Ecto neural progenitor cell (in vitro differentiated cells): ENCODE results near the gene RNF151.
A peak's percentile ranks its signal among the peaks of the same experiment; 100 is the strongest.
"Not testable (repeated sequence)": the region's sequence is repeated elsewhere in the genome, so short reads cannot be mapped to it uniquely, and the experiment has no call there.

Experiments used
- DNase-seq: peaks from one replicate; pipeline ENCODE4 v3.0.0-alpha.2; 2018; ENCODE audit warnings: low spot score

RNF151 gene

GRCh38 chr16:1938910-1939309 is 27.7 kb upstream of the RNF151 start:
- no peak for DNase-seq

GRCh38 chr16:1939833-1940232 is 26.8 kb upstream of the RNF151 start:
- not testable (repeated sequence) for DNase-seq

GRCh38 chr16:1940273-1941161 is 26.1 kb upstream of the RNF151 start:
- no peak for DNase-seq

GRCh38 chr16:1941162-1942046 is 25.3 kb upstream of the RNF151 start:
- DNase-seq, result no peak

DNA sequence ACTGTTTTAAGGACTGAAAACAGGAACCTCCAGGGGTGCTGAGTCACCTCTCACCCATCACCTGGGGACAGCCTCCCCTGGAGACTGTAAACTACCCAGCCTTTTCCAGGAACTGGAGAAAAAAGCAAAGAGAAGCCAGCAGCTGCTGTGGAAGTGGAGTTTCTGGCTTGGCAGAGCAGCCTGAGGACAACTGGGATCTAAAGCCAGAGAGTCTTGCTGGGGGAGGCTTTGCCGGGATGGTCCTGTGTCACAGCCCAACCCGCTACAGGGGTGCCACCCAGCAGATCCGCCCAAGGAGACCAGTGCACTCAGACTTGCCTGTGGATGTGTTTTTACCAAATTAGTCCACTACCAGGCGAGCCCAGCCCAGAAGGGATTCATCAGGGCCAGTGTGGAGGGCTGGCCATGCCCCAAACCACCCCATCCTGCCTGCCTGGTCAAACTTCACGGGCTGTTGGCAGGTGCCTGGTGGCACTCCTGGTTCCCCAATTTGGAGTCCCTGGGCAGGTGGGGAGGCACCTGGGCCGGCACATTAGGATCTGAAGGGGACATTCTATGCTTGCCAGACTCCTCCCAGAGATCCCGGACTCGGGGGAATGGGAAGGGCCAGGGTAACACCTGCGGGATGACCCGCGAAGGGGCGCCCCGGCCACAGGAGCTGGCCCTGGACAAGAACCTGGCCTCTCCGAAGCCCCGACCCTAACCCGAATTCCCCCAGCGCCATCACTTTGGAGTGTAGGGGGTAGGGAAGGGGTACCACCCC is 24.4 kb upstream of the RNF151 start:
- DNase-seq, result no peak

DNA sequence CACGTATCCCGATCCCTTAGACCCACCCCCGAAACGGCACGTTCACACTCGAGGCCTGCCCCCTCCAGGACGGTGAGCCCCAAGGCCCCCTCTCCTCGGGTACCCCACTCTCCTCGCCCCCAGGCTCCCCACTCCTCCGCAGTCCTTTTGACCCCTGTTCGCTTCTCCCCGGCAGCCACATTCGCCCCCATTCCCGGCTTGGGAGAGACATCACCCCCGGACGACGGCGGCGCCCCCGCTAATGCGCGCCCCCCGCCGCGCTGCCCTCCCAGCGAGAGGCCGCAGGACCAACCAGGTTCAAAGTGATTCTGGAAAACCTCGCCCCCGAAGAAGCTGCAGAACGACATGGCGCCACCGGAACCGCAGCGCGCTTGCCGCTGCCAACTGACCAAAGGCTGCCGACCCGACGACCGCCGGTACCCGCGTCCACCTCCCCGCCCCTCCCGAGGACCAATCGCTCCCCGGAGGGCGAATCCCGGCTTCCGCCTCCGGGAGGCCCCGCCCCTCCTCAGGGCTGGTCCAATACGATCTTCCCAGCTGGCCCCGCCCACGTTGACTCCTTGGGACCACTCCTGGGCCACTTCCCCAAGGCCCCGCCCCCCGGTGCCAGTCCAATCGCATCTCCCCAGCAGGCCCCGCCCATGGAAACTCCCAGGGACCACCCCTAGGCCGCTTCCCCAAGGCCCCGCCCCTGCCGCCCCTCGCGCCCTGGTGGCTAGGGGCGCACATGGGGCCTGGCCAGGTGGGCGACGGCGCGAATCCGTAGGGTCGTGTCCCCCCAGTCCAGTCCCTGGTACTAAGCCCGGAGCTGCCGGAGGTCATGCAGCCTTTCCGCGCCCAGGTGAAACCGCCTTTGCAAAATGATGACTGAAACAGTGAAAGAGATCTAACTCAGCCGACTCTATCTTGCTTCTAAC is 23.6 kb upstream of the RNF151 start, which contains the start of gene MSRB1:
Gene MSRB1, minus strand, starts transcription at position 390 of the 917 bp plus-strand sequence. Its CDS starts 43 bp downstream, at position 347.
- peak; percentile 100 for DNase-seq

DNA sequence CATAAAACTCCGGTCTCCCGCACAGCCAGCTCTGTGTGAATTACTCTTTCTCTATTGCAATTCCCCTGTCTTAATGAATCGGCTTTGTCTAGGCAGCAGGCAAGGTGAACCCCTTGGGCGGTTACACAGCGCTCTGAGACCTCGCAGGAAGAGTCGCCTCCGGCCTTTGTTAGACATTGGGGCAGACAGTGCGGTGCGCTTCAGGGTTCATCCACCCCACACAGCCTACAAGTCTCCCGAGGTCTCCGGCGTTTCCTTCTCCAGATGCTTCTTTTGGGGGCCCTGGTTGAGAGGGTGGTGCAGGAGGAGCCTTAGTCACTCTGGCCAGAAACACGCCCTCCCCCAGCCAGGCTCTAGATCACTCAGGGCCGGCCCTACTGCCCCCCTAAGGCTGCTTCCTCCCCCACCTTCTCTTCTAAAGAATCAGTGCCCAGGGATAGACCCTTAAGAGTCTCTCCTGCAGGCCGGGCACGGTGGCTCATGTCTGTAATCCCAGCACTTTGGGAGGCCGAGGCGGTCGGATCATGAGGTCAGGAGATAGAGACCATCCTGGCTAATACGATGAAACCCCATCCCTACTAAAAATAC is 21.9 kb upstream of the RNF151 start:
- DNase-seq, result no peak

- DNase-seq, result no peak
Observed at GRCh38 chr16:1945559-1946391, 20.9 kb upstream of the RNF151 start.

GRCh38 chr16:1946495-1947368 is 19.9 kb upstream of the RNF151 start:
- no peak for DNase-seq

DNA sequence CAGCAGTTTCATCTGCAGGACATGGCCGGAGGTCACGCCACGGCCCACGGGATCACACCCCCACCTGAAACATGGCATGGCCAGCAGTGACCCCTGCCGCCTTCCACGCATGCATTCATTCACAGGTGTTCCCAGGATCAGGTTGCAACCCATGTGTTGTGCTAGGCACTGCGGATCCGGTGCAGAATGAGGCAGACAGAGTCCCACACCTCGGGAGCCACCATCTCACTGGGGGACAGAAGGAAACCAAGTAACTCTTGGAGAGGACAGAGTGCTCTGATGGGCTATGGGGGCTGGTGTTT is 19.3 kb upstream of the RNF151 start:
- no peak for DNase-seq

DNA sequence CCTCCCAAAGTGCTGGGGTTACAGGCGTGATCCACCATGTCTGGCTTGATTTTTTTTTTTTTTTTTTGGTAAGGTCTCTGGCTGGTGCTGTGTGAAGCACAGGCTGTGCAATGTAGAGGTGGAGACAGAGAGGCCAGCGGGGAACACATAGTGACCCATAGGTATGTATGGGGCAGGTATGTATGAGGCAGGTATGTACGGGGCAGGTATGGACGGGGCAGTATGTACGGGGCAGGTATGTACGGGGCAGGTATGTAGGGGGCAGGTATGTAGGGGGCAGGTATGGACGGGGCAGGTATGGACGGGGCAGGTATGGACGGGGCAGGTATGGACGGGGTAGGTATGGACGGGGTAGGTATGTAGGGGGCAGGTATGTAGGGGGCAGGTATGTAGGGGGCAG is 17.1 kb upstream of the RNF151 start:
- DNase-seq, result no peak

DNA sequence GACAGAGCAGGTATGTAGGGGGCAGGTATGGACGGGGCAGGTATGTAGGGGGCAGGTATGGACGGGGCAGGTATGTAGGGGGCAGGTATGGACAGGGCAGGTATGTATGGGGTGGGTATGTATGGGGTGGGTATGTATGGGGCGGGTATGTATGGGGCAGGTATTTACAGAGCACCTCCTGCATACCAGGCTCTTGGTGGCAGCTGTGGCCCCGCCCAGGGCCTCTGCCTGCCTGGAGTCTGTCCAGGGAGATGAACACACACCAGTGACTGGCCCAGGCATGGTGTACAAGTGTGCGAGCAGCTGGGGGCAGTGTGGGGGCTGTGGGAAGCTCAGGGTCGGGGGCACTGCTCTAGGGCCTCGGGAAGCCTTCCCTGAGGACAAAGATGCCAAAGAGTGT is 16.6 kb upstream of the RNF151 start:
- no peak for DNase-seq

- no peak for DNase-seq
Observed at GRCh38 chr16:1950559-1950958, 16.1 kb upstream of the RNF151 start.

- DNase-seq, result no peak
Observed at GRCh38 chr16:1953734-1954133, 12.9 kb upstream of the RNF151 start.

DNA sequence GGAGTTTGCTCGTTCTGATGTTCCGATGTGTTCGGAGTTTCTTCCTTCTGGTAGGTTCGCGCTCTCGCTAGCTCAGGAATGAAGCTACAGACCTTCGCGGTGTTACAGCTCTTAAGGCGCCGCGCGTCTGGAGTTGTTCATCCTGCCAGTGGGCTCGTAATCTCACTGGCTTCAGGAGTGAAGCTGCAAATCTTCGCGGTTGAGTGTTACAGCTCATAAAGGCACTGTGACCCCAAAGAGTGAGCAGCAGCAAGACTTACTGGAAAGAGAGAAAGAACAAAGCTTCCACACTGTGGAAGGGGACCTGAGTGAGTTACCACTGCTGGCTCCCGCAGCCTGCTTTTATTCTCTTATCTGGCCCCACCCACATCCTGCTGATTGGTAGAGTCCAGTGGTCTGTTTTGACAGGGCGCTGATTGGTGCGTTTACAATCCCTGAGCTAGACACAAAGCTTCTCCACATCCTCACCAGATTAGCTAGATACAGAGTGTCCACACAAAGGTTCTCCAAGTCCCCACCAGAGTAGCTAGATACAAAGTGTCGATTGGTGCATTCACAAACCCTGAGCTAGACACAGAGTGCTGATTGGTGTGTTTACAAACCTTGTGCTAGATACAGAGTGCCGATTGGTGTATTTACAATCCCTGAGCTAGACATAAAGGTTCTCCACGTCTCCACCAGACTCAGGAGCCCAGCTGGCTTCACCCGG is 9.1 kb upstream of the RNF151 start:
- DNase-seq, result not testable (repeated sequence)

- DNase-seq, result not testable (repeated sequence)
Observed at GRCh38 chr16:1958143-1958491, 8.5 kb upstream of the RNF151 start.

DNA sequence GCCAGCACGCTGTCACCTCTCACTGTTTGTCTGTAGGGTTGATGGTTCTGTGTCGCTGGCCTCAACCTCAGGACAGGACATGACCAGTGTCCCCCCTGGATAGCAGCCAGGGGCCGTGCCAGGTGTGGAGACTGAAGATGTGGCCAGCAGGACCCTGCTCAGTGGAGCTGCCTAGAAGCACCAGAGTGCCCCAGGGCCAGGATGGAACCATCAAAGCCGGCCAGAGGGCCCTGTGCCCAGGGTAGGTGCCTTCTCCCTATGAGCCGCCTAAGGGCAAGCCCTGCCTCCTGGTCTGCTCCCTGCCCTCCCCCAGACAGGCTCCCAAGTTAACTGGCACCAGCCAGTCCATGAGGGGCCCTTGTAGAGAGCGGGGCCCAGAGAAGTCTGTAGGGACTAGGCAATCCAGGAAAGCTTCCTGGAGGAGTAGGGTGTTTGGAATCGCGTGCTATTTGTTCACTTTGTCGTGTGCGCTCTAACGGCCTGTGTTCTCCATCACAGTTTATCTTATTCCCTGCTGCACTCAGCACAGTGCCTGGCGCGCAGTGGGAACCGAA is 7.9 kb upstream of the RNF151 start:
- DNase-seq, result no peak
